ENCODE results near the gene CCDC177.

- no peak for TF ChIP-seq CTCF (conservative IDR thresholded peaks at IDR 0.05 in 1 of 2, IDR thresholded peaks at IDR 0.05 in 1 of 2; ENCODE audit: low read depth in 1 of 2, low read length in 2 of 2)
- TF ChIP-seq EZH2 (IDR thresholded peaks at IDR 0.05; ENCODE audit: low read length, missing control alignments): no peak
These were observed 35.6 kb upstream of the CCDC177 start for GRCh38 chr14:69610020-69610873.

All from fibroblast of lung (primary cell).